HCT116 (cell line): ENCODE results near the gene GON4L. TPM values are rescaled to one million over a fixed set of nuclear protein-coding genes. Genes with fewer than 3 reads are reported as not detected.

Experiments used
- ATAC-seq: fragments of 200-7000 bp; cut with Tn5 transposase; 2 replicates; pipeline ENCODE4 v1.9.1; 2020; ENCODE audit warnings: mild to moderate bottlenecking, moderate library complexity
- BruUV-seq: library from RNA; stranded (reverse); fragments of 400-500 nt; replicated peaks from 2 replicates; lab custom pipeline; 2021; lab: Mats Ljungman, UMichigan
- CTCF ChIA-PET: fragments of 300-600 bp; sonication (Branson Sonifier 250); formaldehyde crosslinking; loops from one replicate; lab custom pipeline; 2021; ENCODE audit warnings: antibody characterized with exemption; lab: Charles Lee
- POLR2A ChIA-PET: fragments of 300-600, 350-600 bp; sonication (Branson Sonifier 250); formaldehyde crosslinking; loops from one replicate; lab custom pipeline; 2021; ENCODE audit warnings: antibody characterized with exemption; lab: Charles Lee
- RAD21 ChIA-PET, 2 experiments: fragments of 300-600 bp; sonication (Branson Sonifier 250); formaldehyde crosslinking; loops; one replicate each; lab custom pipeline; 2023; ENCODE audit warnings: low total read pairs in 2 of 2; ENCODE audit not compliant: uncharacterized antibody in 2 of 2, unreplicated experiment in 2 of 2, low non-redundant PET in 1 of 2; lab: Charles Lee
- DNase-seq: peaks from one replicate; pipeline ENCODE4 v3.0.0-alpha.2; 2010; ENCODE audit warnings: low read depth, low spot score
- H2AFZ ChIP-seq: fragments of 200-600 bp; shearing (Covaris generic), sonication (generic); 2 replicates; pipeline ENCODE4 v1.6.1; 2017; ENCODE audit warnings: low read depth, mixed run types, mixed read lengths, antibody characterized with exemption, low read length; ENCODE audit not compliant: poor library complexity, severe bottlenecking
- H3K27ac ChIP-seq: 2 replicates; pipeline ENCODE4 v1.5.1; 2012; ENCODE audit warnings: low read depth, low read length
- H3K27me3 ChIP-seq: fragments of 200-600 bp; sonication (generic); 2 replicates; pipeline ENCODE4 v1.6.1; 2016; ENCODE audit warnings: mixed run types, low read length, mixed read lengths; ENCODE audit not compliant: insufficient read depth
- H3K36me3 ChIP-seq, 2 experiments: fragments of 200-500 bp in 1 of 2; fragments of 200-600 bp in 1 of 2; sonication (Bioruptor generic) in 1 of 2; sonication (generic) in 1 of 2; 2 replicates each; pipeline versions ENCODE4 v1.5.1 to v1.6.1; 2014 to 2016; ENCODE audit warnings: low read length in 2 of 2, inconsistent platforms in 1 of 2, mixed read lengths in 1 of 2, mixed run types in 1 of 2; ENCODE audit not compliant: insufficient read depth in 2 of 2, control insufficient read depth in 1 of 2
- H3K4me1 ChIP-seq, 2 experiments: fragments of 200-600 bp in 1 of 2; sonication (generic) in 1 of 2; 2 replicates each; pipeline versions ENCODE4 v1.5.1 to v1.6.1; 2012 to 2017; ENCODE audit warnings: low read length in 2 of 2, inconsistent platforms in 1 of 2, mild to moderate bottlenecking in 1 of 2, mixed read lengths in 1 of 2, mixed run types in 1 of 2, moderate library complexity in 1 of 2; ENCODE audit not compliant: insufficient read depth in 2 of 2, control insufficient read depth in 1 of 2
- H3K4me2 ChIP-seq: fragments of 200-600 bp; sonication (generic); 2 replicates; pipeline ENCODE4 v1.6.1; 2017; ENCODE audit warnings: mixed run types, low read length, mixed read lengths
- H3K4me3 ChIP-seq, 2 experiments: fragments of 200-600 bp in 1 of 2; sonication (generic) in 1 of 2; replicated peaks in 1 of 2; 2 replicates each; pipeline ENCODE4 v1.5.1; 2011 to 2016; ENCODE audit warnings: low read length in 2 of 2, control low read depth in 1 of 2, low read depth in 1 of 2, mild to moderate bottlenecking in 1 of 2, mixed read lengths in 1 of 2, mixed run types in 1 of 2
- H3K79me2 ChIP-seq: fragments of 200-600 bp; sonication (generic); 2 replicates; pipeline ENCODE4 v1.6.1; 2017; ENCODE audit warnings: mild to moderate bottlenecking, mixed run types, low read length, moderate library complexity, mixed read lengths; ENCODE audit not compliant: insufficient read depth
- H3K9ac ChIP-seq: fragments of 200-600 bp; sonication (generic); 2 replicates; pipeline ENCODE4 v1.6.1; 2016; ENCODE audit warnings: low read length, mixed read lengths
- H3K9me2 ChIP-seq: fragments of 200-600 bp; sonication (generic), shearing (Covaris generic); 2 replicates; pipeline ENCODE4 v1.6.1; 2017; ENCODE audit warnings: mixed run types, mild to moderate bottlenecking, moderate library complexity; ENCODE audit not compliant: insufficient read depth
- H3K9me3 ChIP-seq, 2 experiments: fragments of 200-500 bp in 1 of 2; fragments of 200-600 bp in 1 of 2; sonication (Bioruptor generic) in 1 of 2; sonication (generic) in 1 of 2; 2 replicates each; pipeline ENCODE4 v1.6.1; 2014 to 2017; ENCODE audit warnings: low read length in 2 of 2, mixed read lengths in 2 of 2, inconsistent platforms in 1 of 2, low read depth in 1 of 2, mild to moderate bottlenecking in 1 of 2, mixed run types in 1 of 2, moderate library complexity in 1 of 2; ENCODE audit not compliant: control insufficient read depth in 1 of 2, insufficient read depth in 1 of 2
- H4K20me1 ChIP-seq: fragments of 200-600 bp; sonication (generic), shearing (Covaris generic); 2 replicates; pipeline ENCODE4 v1.6.1; 2017; ENCODE audit warnings: mixed run types, mild to moderate bottlenecking, moderate library complexity; ENCODE audit not compliant: insufficient read depth
- CEBPB ChIP-seq: IDR thresholded peaks from 2 replicates; pipeline ENCODE4 v1.6.1; 2012; ENCODE audit warnings: low read depth
- CTCF ChIP-seq, 3 experiments: fragments of 200-600 bp in 1 of 3; sonication (generic) in 1 of 3; IDR thresholded peaks in 2 of 3; conservative IDR thresholded peaks in 1 of 3; 2 replicates each; pipeline ENCODE4 v1.5.1; 2012 to 2017; ENCODE audit warnings: low read depth in 2 of 3, low read length in 2 of 3, antibody characterized with exemption in 1 of 3, borderline replicate concordance in 1 of 3, control low read depth in 1 of 3, mild to moderate bottlenecking in 1 of 3, mixed read lengths in 1 of 3, mixed run types in 1 of 3, moderate library complexity in 1 of 3; ENCODE audit not compliant: insufficient read depth in 1 of 3
- EGR1 ChIP-seq: IDR thresholded peaks from 2 replicates; pipeline ENCODE4 v1.6.1; 2012; ENCODE audit warnings: low read depth
- EZH2phosphoT487 ChIP-seq: fragments of 200-600 bp; IDR thresholded peaks from 2 replicates; pipeline ENCODE4 v1.6.1; 2018; ENCODE audit warnings: antibody characterized with exemption, borderline replicate concordance
- SP1 ChIP-seq: IDR thresholded peaks from 2 replicates; pipeline ENCODE4 v1.6.1; 2012; ENCODE audit warnings: low read depth
- SRF ChIP-seq: IDR thresholded peaks from 2 replicates; pipeline ENCODE4 v1.6.1; 2012; ENCODE audit warnings: low read depth
- TCF7L2 ChIP-seq: IDR thresholded peaks from 2 replicates; pipeline ENCODE4 v1.7.0; 2011; ENCODE audit warnings: borderline replicate concordance, inconsistent platforms; ENCODE audit not compliant: insufficient read depth, insufficient read length; ENCODE audit errors: extremely low read depth
- YY1 ChIP-seq: IDR thresholded peaks from 2 replicates; pipeline ENCODE4 v1.6.1; 2011; ENCODE audit warnings: low read length, low read depth, moderate library complexity, mild to moderate bottlenecking; ENCODE audit not compliant: insufficient replicate concordance; ENCODE audit errors: extremely low read depth
- ZBTB33 ChIP-seq: IDR thresholded peaks from 2 replicates; pipeline ENCODE4 v1.6.1; 2011; ENCODE audit warnings: mild to moderate bottlenecking, low read length, moderate library complexity; ENCODE audit not compliant: insufficient replicate concordance; ENCODE audit errors: extremely low read depth
- ZFX ChIP-seq: fragments of 450-650 bp; IDR thresholded peaks from 2 replicates; pipeline ENCODE4 v1.6.1; 2017
- ZNF274 ChIP-seq: fragments of 200-500 bp; sonication (Bioruptor generic); IDR thresholded peaks from 2 replicates; pipeline ENCODE4 v1.6.1; 2014; ENCODE audit warnings: mild to moderate bottlenecking, low read depth, low read length, inconsistent platforms
- intact Hi-C: fragments of 100-400 bp; cut with micrococcal nuclease; formaldehyde crosslinking; loops from 2 replicates; pipeline ENCODE4 v1.10.0; 2022
- total RNA-seq: library from RNA; stranded (reverse); gene quantifications from one replicate; pipeline ENCODE4 v1.2.1, GENCODE V29; 2021; ENCODE audit not compliant: unreplicated experiment

Gene GON4L
- total RNA-seq, 1 experiment from 2014 or later = 40.8 TPM

GRCh38 chr1:155709391-155709790 lies 147.6 kb downstream of the GON4L start:
- Histone ChIP-seq H3K9me3 (no peaks in the 10 kb centered on the region), H3K4me3 (no peak overlapping the region), H2AFZ (no peak overlapping the region), H3K9ac (no peak overlapping the region), H3K4me1 (peaks cover 10 to 19% of the 10 kb centered on the region in 2 experiments), H3K36me3 (peaks cover 10 to 15% of the 10 kb centered on the region in 2 experiments; a peak in 3 of 4 replicates), H4K20me1 (no peaks in the 10 kb centered on the region)
- ChIA-PET POLR2A (no interaction called here), RAD21 (no interaction called here)
- BruUV-seq = no TSS peak
- intact Hi-C loops = no loop called here
- DNase-seq = no peak
- ATAC-seq = no peak
- TF ChIP-seq SRF (no peak), ZNF274 (no peak), EZH2phosphoT487 (no peak), TCF7L2 (no peak), CTCF (IDR thresholded peaks at IDR 0.05 in 2 of 3, conservative IDR thresholded peaks at IDR 0.05 in 1 of 3; ENCODE audit: borderline replicate concordance in 1 of 3, insufficient read depth in 1 of 3, low read depth in 2 of 3, low read length in 2 of 3) (no peak), ZBTB33 (no peak), YY1 (no peak), ZFX (no peak), EGR1 (no peak), SP1 (no peak), CEBPB (no peak)
- TF ChIP-seq, all 23 proteins: peak for 0
- H3K79me2 ChIP-seq = peaks cover 76% of the 10 kb centered on the region
- CTCF ChIA-PET = no interaction called here
- no peak overlapping the region for H3K27ac ChIP-seq
- H3K9me2 ChIP-seq = no peaks in the 10 kb centered on the region
- H3K27me3 ChIP-seq = no peaks in the 10 kb centered on the region
- no peak overlapping the region for H3K4me2 ChIP-seq
